NT2/D1 (cell line): ENCODE data around the gene CTAGE9.

ENCODE experiments used
- SUZ12 ChIP-seq: IDR thresholded peaks from 2 replicates; pipeline ENCODE4 v1.6.1; 2011; ENCODE audit not compliant: insufficient read length, insufficient read depth; ENCODE audit errors: extremely low read depth
- YY1 ChIP-seq: IDR thresholded peaks from 2 replicates; pipeline ENCODE4 v1.6.1; 2011; ENCODE audit not compliant: insufficient read length, insufficient read depth
- ZNF274 ChIP-seq: IDR thresholded peaks from 2 replicates; pipeline ENCODE4 v1.6.1; 2011; ENCODE audit warnings: mild to moderate bottlenecking, low read depth, low read length

GRCh38 chr6:131754715-131755567, 44.1 kb upstream of the CTAGE9 start:
- no peak for TF ChIP-seq ZNF274
- TF ChIP-seq YY1, result no peak
- TF ChIP-seq SUZ12, result no peak
